LNCaP clone FGC (cell line): ENCODE results near the gene CSNK1G1.
A peak's percentile ranks its signal among the peaks of the same experiment; 100 is the strongest.

ENCODE experiments used
- DNase-seq: peaks from one replicate; pipeline ENCODE4 v3.0.0-alpha.2; 2011; ENCODE audit warnings: low read depth
- H3K4me3 ChIP-seq: 2 replicates; pipeline ENCODE4 v1.5.1; 2011; ENCODE audit warnings: mild to moderate bottlenecking, low read depth, low read length, control low read depth
- CTCF ChIP-seq: IDR thresholded peaks from 2 replicates; pipeline ENCODE4 v1.5.1; 2012; ENCODE audit warnings: mild to moderate bottlenecking; ENCODE audit not compliant: control insufficient read depth, insufficient read depth; ENCODE audit errors: extremely low read depth

The CSNK1G1 gene

GRCh38 chr15:64197425-64197824, 158.5 kb downstream of the CSNK1G1 start:
- DNase-seq: no peak
- no peak for TF ChIP-seq CTCF
- H3K4me3 ChIP-seq: no peak overlapping the region

GRCh38 chr15:64193971-64194370, 162.0 kb downstream of the CSNK1G1 start:
- TF ChIP-seq CTCF: no peak
- no peak overlapping the region for H3K4me3 ChIP-seq
- no peak for DNase-seq

GRCh38 chr15:64191971-64192830, 163.8 kb downstream of the CSNK1G1 start:
- TF ChIP-seq CTCF: no peak
- DNase-seq: no peak
- no peak overlapping the region for H3K4me3 ChIP-seq

- no peak for TF ChIP-seq CTCF
- no peak overlapping the region for H3K4me3 ChIP-seq
- no peak for DNase-seq
Observed at GRCh38 chr15:64187396-64188191, 168.4 kb downstream of the CSNK1G1 start.

- no peak overlapping the region for H3K4me3 ChIP-seq
- DNase-seq: peak; percentile 79
- no peak for TF ChIP-seq CTCF
Observed at GRCh38 chr15:64185146-64185911, 170.6 kb downstream of the CSNK1G1 start.

- no peak for DNase-seq
- H3K4me3 ChIP-seq: no peak overlapping the region
- TF ChIP-seq CTCF: no peak
Observed at GRCh38 chr15:64182859-64183370, 173.1 kb downstream of the CSNK1G1 start.
